Measurements from ENCODE around the gene SEC14L2.
"Not testable (repeated sequence)": the region's sequence is repeated elsewhere in the genome, so short reads cannot be mapped to it uniquely, and the experiment has no call there.

The SEC14L2 gene

GRCh38 chr22:30455075-30455840, 58.4 kb downstream of the SEC14L2 start:
- no peak for DNase-seq (ENCODE audit: low read depth)

- no peak for DNase-seq (ENCODE audit: low read depth)
These were observed 61.2 kb downstream of the SEC14L2 start for GRCh38 chr22:30457981-30458380.

GRCh38 chr22:30459181-30460052, 62.6 kb downstream of the SEC14L2 start:
- DNase-seq (ENCODE audit: low read depth), result no peak

GRCh38 chr22:30460147-30460546, 63.3 kb downstream of the SEC14L2 start:
- DNase-seq (ENCODE audit: low read depth), result no peak

- not testable (repeated sequence) for DNase-seq (ENCODE audit: low read depth)
These were observed 63.7 kb downstream of the SEC14L2 start for GRCh38 chr22:30460555-30460954.

GRCh38 chr22:30469165-30469564, 72.3 kb downstream of the SEC14L2 start:
- DNase-seq (ENCODE audit: low read depth), result no peak

- DNase-seq (ENCODE audit: low read depth), result no peak
These were observed 73.8 kb downstream of the SEC14L2 start for GRCh38 chr22:30470655-30471054.

GRCh38 chr22:30471616-30472318, 74.9 kb downstream of the SEC14L2 start, which contains the start of gene SEC14L3:
TSS of gene SEC14L3 (minus strand) at chr22:30472017. CDS start at chr22:30471958, 59 bp downstream.
- DNase-seq (ENCODE audit: low read depth), result no peak

GRCh38 chr22:30472994-30473720, 76.3 kb downstream of the SEC14L2 start:
- DNase-seq (ENCODE audit: low read depth), result no peak

- DNase-seq (ENCODE audit: low read depth), result no peak
These were observed 77.3 kb downstream of the SEC14L2 start for GRCh38 chr22:30474121-30474520.
